Stimulated activated CD4-positive, alpha-beta T cell treated with anti-CD3 and anti-CD28 coated beads, Interleukin-1b, Interleukin-23, amount 100 ng/mL, for 24 hours (primary cell): ENCODE data around the gene TENT5A.
A peak's percentile ranks its signal among the peaks of the same experiment; 100 is the strongest.
"Not testable (repeated sequence)": the region's sequence is repeated elsewhere in the genome, so short reads cannot be mapped to it uniquely, and the experiment has no call there.

Experiments
- DNase-seq, 4 experiments: peaks; one replicate each; pipeline ENCODE4 v3.0.0-alpha.2; 2020; ENCODE audit warnings: low read depth in 4 of 4, low spot score in 1 of 4

The TENT5A gene

DNA sequence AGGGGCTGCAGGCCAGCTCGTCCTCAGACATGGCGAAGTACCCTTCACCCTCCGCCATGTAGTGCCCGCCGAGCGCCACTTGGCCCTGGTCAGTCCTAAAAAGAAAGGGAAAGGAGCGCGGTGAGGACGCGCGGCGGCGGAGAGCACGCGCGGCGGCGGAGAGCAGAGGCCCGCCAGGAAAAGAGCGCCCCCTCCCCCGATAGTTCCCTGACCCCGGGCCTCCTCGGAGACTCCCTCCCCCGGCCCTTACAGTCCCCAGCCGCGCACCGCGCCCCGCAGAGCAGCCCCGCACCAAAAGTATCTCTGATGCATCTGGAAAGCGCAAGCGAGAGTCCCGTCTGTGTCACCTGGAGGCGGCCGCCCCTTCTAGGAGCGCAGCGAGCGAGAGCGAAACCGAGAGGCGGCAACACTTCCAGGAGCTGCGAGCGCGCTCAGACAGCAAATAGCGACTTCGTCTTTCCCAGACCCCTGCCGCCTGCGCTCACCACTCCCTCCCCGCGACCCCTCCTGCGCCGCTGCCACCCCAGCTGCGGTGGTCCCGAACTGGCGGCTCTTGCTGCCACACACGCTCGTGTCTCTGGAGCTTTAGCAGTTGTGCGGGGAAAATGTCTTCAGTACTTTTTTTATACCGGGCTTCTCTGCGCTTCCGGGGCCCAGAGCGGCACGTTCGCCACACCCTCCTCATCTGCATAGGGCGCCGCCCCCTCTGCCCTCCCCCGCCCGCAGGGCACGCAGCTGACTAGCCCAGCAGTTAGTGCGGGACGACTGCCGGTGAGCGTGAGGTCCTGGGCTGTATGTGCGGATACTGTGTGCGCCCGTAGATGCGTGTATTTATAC, at the start of gene TENT5A:
TENT5A (minus strand) TSS at position 598 of the 837 bp plus-strand sequence; CDS start at position 58, 540 bp downstream.
- peak; percentile 46 to 69 (median 62) for DNase-seq

DNA sequence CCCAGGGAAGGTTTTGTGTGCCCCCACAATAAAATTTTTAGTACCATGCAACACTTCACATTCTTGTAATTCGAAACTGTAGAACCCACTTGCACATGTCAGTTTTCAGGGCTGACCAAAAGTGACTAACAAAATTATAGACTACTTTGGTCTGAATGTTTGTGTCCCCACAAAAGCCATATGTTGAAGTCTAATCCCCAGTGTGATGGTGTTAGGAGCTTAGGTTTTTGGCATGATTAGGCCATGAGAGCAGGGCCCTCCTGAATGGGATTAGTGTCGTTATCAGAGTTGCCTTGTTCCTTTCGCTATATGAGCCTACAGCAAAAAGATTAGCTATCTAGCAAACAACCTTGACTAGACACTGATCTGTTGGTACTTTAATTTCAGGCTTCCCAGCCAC, 49.0 kb upstream of the TENT5A start:
- no peak for DNase-seq

DNA sequence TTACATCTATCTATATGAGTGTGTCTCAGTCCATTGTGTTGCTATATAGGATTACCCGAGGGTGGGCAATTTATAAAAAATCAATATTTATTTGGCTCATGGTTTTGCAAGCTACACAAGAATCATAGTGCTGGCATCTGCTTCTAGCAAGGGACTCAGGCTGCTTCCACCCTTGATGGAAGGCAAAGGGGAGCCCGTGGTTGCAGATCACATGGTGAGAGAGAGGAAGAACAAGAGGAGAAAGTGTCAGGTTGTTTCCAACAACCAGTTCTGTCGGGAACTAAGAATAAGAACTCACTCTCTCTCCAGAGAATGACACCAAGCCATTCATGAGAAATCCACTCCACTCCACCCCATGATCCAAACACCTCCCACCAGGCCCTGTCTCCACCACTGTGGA, 48.2 kb upstream of the TENT5A start:
- no peak for DNase-seq

DNA sequence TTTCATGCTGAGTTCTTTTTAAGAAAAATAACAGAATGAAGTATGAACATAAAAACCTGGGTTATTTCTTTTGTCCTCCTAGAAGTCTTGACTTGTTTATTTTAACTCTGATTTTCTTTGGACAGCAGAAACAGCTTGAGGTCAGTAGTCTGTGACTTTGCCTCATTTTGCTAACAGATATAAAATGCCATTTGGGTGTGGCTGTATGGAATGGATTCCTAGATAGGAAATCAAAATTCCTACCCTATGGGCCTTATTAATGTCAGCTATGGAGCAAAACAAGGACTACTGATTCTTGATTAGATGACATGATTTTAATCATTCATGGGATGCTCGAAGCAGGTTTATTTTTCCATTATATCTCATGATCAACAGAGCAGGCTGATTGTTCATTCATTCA, 46.8 kb upstream of the TENT5A start:
- no peak for DNase-seq

DNA sequence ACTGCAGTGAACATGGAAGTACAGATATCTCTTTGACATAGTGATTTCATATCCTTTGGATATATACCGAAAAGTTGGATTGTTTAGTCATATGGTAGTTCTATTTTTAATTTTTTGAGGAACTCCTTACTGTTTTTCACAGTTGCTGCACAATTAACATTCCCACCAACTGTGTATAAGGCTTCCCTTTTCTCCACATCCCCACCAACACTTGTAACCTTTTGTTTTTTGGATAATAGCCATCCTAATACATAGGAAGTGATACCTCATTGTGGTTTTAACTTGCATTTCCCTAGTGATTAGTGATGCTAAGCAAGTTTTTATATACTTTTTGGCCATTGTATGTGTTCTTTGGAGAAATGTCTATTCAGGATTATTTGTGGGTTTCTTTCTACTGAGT, 45.1 kb upstream of the TENT5A start:
- DNase-seq, result no peak

DNA sequence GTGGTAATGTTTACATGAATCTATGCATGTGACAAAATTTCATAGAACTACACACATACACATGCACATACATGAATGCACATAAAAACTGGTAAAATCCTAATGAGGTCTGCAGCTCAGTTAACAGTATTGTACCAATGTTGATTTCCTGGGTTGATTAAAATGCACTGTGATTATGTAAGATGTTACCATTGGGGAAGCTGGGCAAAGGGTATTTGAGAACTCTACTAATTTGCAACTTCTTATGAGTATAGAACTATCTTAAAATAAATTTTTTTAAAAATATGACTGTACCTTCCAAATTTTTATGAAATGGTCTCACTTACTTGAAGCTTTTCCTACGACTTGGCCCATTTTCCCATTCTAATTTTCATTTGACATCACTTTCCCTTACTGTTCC, 43.4 kb upstream of the TENT5A start:
- DNase-seq, result no peak

DNA sequence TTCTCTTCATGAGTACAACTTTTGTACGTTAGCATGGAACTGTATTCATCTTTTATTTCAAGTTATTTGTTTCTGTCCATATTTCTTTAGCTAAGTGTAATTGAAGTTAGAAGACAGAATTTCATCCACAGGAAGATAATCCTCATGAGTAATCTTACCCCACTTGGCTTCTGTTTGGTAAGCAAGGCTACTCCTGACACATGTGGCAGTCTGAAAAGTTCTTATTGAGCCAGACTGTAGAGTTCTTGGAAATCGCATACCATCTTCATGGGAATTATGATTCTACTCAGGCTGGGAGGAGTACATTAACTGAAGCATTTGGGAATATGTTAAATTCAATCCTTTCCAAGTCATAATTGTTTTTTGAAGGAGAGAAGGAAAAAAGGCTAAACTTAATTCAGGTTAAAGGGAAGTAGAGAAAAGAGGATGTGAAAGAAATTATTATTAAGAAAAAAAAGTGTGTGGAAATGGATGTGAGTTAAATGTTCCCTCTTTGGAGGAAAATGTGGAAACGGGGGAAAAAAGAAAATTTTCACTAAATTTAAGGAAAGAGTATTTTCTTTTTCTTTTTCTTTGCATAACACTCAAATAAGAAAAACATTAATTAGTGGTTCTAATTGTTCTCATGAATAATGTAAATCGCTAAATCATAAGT, 41.5 kb upstream of the TENT5A start:
- no peak for DNase-seq

DNA sequence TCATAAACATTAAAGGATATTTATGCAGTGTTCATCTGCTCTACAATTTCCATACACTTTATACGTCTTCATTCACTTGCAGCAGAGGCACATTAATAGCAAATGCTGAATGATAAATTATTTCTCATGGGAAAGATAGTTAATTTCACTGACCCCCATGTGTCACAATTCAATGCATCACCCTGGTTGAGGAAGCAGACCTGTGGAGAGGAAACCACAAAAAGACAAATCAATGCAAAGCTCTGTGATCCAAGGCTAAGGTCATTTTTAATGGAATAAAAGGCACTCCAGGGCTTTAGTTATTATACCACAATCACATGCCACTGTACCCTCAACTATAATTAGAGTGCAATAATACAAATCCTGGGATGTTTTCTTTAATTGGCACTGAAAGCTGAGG, 40.3 kb upstream of the TENT5A start:
- no peak for DNase-seq

DNA sequence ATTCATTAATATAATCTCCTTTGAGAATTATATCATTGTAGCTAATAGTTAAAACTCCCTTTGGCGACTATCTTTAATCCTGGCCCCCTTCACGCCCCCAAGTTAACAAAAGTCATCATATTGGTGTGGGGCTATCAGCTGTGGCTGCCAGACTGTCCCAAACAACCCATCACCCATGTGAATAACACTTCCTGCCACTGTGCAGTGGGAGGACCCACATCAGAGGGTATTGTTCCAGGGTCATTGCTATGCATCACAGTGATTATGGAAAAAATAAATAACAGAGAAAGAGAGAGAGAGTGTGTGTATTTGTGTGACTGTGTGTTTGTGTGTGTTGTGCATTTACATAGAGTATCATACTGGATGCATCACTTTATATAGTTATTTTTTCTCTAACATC, 39.3 kb upstream of the TENT5A start:
- no peak for DNase-seq

DNA sequence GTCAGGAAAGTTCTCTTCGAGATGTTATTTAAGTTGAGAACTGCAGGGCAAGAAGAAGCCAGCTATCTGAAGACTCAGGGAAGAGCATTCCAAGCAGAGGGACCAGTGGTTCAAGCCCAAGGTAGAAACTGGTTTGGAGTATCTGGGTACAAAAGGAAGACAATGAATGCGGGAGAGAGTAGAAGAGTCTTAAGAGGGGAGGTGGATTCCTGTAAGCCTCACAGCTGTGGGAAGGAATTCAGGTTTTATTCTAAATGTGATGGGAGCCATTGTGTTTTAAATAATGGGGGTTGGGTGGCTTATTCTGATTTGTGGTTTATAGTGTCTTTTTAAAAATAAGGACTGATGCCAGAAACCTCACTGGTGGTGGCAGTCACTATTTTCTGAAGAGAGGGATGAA, 37.6 kb upstream of the TENT5A start:
- no peak for DNase-seq

DNA sequence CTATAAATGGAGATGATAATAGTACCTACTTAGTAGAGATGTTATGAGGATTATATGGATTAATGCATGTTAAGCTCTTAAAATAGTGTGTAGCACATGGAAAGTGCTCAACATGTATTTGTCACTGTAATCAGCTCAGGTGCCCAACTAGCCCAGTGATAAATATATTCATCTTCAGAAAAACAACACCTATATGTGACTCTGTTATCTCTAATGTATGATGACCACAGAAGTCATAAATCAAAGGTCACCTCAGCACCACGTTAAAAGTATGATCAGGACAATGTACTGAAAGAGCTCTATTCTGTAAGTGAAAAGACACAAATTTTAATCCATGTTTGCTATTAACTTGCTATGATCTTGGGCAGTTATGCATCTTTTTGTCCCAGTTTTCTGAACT, 36.8 kb upstream of the TENT5A start:
- no peak for DNase-seq

DNA sequence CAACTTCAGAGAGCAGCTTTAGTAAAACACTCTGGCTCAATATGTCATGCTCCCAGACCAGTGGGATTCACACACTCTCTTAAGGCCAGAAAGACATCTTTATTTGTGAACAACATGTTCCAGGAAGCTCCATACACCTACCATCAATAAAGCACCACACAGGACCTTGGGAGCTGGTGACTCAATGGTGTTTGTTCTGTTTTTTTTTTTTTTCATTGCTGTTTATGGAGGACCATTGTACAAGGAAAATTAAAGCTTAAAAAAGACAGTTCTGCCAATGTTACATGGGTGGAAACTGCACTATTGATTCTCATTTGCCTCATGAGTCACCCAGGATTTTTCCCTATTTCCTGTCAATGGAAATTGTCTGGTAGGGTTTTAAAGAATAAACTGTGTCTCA, 36.3 kb upstream of the TENT5A start:
- no peak for DNase-seq

DNA sequence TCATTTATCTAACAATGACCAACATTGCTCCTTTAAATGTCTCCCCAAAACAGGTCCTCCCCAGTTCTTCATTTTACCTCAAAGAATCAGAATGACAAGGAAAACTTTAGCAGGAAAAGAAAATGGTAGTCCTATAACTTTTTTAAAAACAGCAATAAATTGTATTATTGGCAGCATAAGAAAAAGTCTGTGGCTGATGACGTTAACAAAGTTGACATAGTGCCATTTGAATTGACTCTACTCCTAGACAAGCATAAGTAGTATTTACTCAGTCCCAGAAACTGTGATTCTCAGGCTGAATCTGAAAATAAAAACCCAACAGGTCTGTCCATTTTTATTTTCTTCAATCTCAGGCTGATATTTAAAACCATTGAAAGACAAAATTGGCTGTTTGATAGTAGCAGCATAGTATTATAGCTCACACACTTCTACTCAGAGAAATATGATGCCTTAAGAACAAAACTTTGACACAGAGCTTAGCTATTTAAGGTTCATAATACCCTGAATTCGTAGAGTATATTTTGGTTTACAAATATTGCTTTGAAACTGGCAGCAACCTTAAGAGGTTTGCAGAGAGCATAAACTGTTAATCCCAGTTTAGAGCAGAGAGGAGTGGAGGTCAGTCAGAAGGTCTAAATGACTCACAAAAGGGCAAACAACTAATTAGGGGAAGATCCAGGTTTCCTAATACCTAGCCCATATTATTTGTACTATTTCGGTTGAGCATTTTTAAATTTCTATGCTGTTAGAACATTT, 35.0 kb upstream of the TENT5A start:
- DNase-seq, result no peak

DNA sequence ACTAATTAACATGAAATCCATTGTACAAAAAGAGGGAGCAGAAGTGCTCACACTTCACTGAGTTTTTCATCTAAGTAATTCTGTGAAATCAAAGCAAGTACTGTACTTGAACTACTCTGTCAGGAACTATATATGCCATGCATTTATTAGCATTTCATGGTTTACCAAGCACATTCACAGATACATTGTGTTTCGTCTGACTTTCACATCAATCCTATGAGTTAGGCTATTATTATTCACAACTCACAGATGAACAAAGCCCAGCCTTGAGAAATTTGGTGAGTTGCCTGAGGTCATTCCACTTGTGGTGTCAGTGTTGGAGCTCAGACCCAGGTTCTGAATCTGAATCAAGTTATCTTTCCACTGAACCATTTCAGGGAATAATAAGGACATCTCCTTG, 33.7 kb upstream of the TENT5A start:
- DNase-seq, result no peak

DNA sequence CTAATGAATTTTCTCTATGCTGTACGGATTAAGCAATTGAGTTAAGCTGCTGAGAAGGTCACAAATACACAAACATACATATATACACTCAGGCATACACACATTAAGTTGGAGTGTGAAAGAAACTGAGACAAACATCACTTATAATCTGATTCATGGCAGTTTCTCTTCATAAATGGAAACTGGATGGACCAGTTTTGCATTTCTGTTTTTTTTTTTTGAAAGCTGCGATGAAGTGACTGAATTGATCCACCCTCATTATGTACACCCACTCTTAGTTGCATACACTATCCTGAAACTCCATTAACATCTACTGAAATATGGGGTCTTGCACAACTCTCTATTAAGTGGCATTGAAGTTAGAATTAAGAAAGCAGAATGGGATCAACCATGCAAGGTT, 32.9 kb upstream of the TENT5A start:
- DNase-seq, result no peak

DNA sequence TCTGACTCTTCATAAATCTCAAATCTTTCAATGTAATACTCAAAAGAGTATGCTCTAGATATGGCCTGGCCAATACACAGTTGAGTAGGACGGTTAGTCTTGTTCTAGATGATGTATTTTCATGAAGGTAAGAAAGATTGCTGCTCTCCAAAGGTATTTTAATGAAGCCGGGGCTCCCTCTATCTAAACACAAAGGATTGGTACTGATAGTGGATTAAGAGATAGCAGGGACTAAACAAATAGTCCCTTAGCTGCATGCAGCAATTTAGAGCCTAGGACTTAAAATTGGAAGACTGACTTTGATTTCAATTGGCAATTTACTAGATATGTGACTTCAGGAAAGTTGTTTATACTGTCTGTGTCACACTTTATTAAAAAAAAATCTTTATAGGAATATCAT, 31.4 kb upstream of the TENT5A start:
- DNase-seq, result no peak

DNA sequence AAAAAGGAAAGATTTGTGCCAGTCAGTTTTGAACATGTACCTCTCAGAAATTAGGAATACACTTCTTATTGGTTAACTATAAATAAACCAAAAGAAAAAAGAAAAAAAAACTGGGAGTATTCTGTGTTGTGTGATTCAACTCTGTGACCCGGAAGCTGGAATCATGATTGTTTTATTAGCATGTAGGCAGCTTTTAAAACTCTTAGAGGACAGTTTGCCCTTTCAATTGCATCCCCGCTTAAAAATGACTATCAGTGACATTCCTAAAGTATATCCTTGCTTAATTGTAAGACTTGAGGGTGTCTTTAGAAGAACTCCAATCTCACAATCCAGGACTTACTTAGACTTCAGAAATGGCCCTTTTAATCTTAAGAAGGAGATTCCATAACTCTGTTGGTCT, 29.1 kb upstream of the TENT5A start:
- no peak for DNase-seq

DNA sequence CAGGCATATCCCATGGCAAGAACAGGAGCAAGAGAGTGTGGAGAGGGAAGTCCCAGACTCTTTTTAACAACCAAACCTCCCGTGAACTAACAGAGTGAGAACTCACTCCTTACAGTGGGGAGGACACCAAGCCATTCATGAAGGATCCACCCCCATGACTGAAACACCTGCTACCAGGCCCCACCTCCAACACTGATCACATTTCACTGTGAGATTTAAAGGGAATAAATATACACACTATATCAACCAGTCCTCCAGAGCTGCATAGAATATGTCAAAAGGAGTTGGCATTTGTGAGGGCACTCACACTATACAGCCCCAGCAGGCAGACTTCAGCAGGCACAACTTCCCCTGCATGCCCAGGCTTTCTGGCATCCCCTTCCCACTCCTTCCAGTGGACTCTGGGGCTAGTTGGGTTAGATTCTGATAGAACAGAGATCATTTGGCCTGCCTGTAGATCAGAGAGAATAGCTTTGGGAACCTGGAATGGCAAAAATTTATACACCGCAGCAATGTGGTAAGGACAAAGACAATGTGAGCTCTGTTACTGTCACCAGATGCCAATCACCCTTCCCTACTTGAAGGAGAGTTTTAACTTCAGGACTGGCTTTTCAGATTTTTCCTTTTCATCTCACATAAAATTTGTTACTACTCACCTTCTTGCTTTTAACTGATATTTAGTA, 25.2 kb upstream of the TENT5A start:
- DNase-seq, result no peak

DNA sequence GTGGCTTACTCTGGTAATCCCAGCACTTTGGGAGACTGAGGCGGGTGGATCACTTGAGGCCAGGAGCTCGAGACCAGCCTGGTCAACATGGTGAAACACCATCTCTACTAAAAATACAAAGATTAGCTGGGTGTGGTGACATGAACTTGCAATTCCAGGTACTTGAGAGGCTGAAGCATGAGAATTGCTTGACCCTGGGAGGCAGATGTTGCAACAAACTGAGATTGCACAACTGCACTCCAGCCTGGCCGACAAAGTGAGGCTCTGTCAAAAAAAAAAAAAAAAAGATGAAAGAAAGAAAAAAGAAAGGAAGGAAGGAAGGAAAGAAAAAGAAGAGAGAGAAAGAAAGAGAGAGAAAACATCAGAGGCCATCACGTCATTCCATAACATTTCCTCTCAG, 23.7 kb upstream of the TENT5A start:
- DNase-seq, result not testable (repeated sequence)

DNA sequence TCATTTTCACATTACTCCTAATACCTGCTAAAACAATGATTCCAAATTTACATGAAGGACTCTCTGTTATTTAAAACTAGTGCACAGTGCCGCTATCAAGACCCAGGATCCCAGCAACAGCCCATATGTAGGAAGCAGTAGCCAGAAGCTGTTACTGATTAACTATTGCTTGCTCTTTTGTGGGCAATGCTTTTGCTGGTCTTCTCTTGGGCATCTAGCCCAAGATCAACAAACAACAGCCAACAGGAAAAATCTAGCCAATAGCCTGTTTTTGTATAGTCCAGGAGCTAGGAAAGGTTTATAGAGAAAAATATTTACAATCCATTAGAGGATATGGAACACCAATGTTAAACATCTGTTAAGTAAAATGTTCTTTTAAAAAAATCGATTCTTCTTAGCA, 22.1 kb upstream of the TENT5A start:
- no peak for DNase-seq

DNA sequence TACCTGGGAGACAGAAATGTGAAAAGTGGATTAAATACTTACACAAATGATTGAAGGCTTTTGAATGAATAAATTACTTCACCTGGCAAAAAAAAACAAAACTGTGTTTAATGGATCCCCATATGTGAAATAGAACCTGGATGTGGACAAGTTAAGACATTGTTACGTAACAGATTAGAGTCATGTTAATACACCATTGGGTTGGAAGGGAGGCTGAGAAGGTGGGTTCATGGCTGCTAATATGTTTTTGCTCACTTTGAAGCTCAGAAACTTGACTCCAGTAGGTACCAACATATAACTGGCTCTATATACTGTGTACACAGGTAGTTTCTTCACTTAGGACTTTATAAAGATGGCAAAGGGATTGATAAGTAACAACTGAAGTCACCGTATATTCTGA, 21.4 kb upstream of the TENT5A start:
- DNase-seq, result no peak

DNA sequence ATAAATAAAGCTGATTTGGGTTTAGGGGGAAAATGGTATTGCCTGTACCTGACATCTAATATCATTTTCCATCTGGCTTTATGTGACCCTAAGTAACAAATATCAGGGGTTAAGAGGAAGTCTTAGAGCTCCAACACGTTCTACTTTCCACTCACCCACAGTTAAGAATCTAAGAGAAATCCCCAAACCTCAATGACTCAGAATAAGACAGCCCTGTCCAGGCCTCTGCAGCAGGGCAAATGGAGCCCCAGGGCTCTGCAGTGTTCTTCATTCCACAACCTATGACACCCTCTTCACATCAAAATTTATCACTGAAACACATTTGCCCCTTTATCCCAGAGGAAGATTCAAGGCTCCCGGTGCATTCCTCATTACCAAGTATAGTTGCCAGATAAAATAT, 20.3 kb upstream of the TENT5A start:
- DNase-seq, result no peak
